Trophoblast cell (in vitro differentiated cells and primary cell): ENCODE measurements around the gene KCNJ1.

Experiments used
- DNase-seq, 2 donors: peaks; one replicate each; pipeline ENCODE4 v3.0.0-alpha.2; 2016
- H2AFZ ChIP-seq: 2 replicates; pipeline ENCODE4 v1.6.1; 2013; ENCODE audit warnings: low read length, moderate library complexity, mild to moderate bottlenecking; ENCODE audit not compliant: insufficient read depth, poor library complexity
- H2AK5ac ChIP-seq: 2 replicates; pipeline ENCODE4 v1.6.1; 2013; ENCODE audit warnings: mild to moderate bottlenecking, low read length
- H2BK120ac ChIP-seq: 2 replicates; pipeline ENCODE4 v1.6.1; 2013; ENCODE audit warnings: low read length, mild to moderate bottlenecking, moderate library complexity; ENCODE audit not compliant: insufficient read depth, poor library complexity
- H2BK12ac ChIP-seq: 2 replicates; pipeline ENCODE4 v1.6.1; 2013; ENCODE audit warnings: mild to moderate bottlenecking, low read length, moderate library complexity
- H2BK5ac ChIP-seq: 2 replicates; pipeline ENCODE4 v1.6.1; 2013; ENCODE audit warnings: low read length, low read depth, moderate library complexity, mild to moderate bottlenecking; ENCODE audit not compliant: poor library complexity
- H3K14ac ChIP-seq: 2 replicates; pipeline ENCODE4 v1.6.1; 2013; ENCODE audit warnings: mild to moderate bottlenecking, low read length
- H3K18ac ChIP-seq: 2 replicates; pipeline ENCODE4 v1.6.1; 2013; ENCODE audit warnings: mild to moderate bottlenecking, low read length
- H3K23ac ChIP-seq: 2 replicates; pipeline ENCODE4 v1.6.1; 2013; ENCODE audit warnings: low read length
- H3K27ac ChIP-seq: 2 replicates; pipeline ENCODE4 v1.5.1; 2013; ENCODE audit warnings: low read depth, mild to moderate bottlenecking, inconsistent platforms, low read length, moderate library complexity
- H3K27me3 ChIP-seq: 2 replicates; pipeline ENCODE4 v1.6.1; 2013; ENCODE audit warnings: inconsistent platforms, mild to moderate bottlenecking, low read length, moderate library complexity; ENCODE audit not compliant: insufficient read depth
- H3K36me3 ChIP-seq, 2 experiments: 1 replicate in 1 of 2; 2 replicates in 1 of 2; pipeline ENCODE4 v1.6.1; 2013; ENCODE audit warnings: low read length in 2 of 2, mild to moderate bottlenecking in 2 of 2, moderate library complexity in 1 of 2; ENCODE audit not compliant: insufficient read depth in 2 of 2, control insufficient read depth in 1 of 2
- H3K4ac ChIP-seq: 2 replicates; pipeline ENCODE4 v1.6.1; 2013; ENCODE audit warnings: low read depth, mild to moderate bottlenecking, low read length, moderate library complexity
- H3K4me1 ChIP-seq, 2 experiments: 1 replicate in 1 of 2; 2 replicates in 1 of 2; pipeline ENCODE4 v1.6.1; 2013; ENCODE audit warnings: low read length in 2 of 2, mild to moderate bottlenecking in 2 of 2, moderate library complexity in 1 of 2; ENCODE audit not compliant: insufficient read depth in 2 of 2, control insufficient read depth in 1 of 2
- H3K4me2 ChIP-seq: 2 replicates; pipeline ENCODE4 v1.6.1; 2013; ENCODE audit warnings: inconsistent platforms, mild to moderate bottlenecking, low read length, moderate library complexity
- H3K4me3 ChIP-seq: 2 replicates; pipeline ENCODE4 v1.5.1; 2013; ENCODE audit warnings: mild to moderate bottlenecking, low read depth, low read length, inconsistent platforms
- H3K79me1 ChIP-seq: one replicate; pipeline ENCODE4 v1.6.1; 2013; ENCODE audit warnings: low read length
- H3K79me2 ChIP-seq: 2 replicates; pipeline ENCODE4 v1.6.1; 2013; ENCODE audit warnings: low read length, mild to moderate bottlenecking; ENCODE audit not compliant: control insufficient read depth, insufficient read depth, poor library complexity
- H3K9ac ChIP-seq: 2 replicates; pipeline ENCODE4 v1.6.1; 2013; ENCODE audit warnings: mild to moderate bottlenecking, low read length
- H3K9me3 ChIP-seq: 2 replicates; pipeline ENCODE4 v1.6.1; 2013; ENCODE audit warnings: low read depth, mild to moderate bottlenecking, control low read depth, inconsistent platforms, low read length; ENCODE audit not compliant: insufficient read depth
- H4K12ac ChIP-seq: 2 replicates; pipeline ENCODE4 v1.6.1; 2013; ENCODE audit warnings: low read depth, mild to moderate bottlenecking, low read length, moderate library complexity
- H4K8ac ChIP-seq: 2 replicates; pipeline ENCODE4 v1.6.1; 2013; ENCODE audit warnings: low read depth, mild to moderate bottlenecking, low read length, moderate library complexity
- H4K91ac ChIP-seq: one replicate; pipeline ENCODE4 v1.6.1; 2013; ENCODE audit warnings: low read depth, mild to moderate bottlenecking, low read length, moderate library complexity
- WGBS: extraction: QIAGEN DNeasy Blood & Tissue Kit; methylation state at CpG from one replicate; pipeline ENCODE4 v1.1.7; 2013; ENCODE audit warnings: missing lambda C conversion rate; ENCODE audit not compliant: insufficient read length, insufficient coverage; ENCODE audit errors: extremely low coverage; 5-methylcytosine and 5-hydroxymethylcytosine counted together

The KCNJ1 gene

DNA sequence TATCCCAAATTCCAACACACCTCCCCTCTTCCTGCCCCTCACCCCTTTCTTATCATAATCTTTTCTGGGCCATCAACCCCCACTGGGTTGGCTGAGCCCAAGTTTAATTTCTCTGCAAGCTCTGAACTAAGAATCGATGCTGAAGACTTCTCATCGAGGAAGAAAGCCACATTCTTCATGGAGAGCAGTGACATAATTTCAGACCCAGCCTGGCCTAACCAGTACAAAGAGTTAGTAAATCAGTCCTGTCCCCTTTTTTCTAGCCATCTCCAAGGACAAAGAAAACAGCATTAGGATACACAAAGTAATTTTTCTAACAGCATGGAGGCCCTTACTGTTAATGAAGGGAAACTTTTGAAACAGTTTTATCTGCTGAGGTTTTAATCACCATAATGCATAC, 45.0 kb downstream of the KCNJ1 start:
- Histone ChIP-seq H2AFZ (no peak overlapping the region), H3K79me2 (no peaks in the 10 kb centered on the region), H3K79me1 (peaks cover 6% of the 10 kb centered on the region), H4K91ac (no peak overlapping the region), H2BK12ac (no peak overlapping the region), H3K14ac (no peak overlapping the region), H3K9ac (no peak overlapping the region), H3K27me3 (no peaks in the 10 kb centered on the region), H2BK120ac (no peak overlapping the region), H2BK5ac (no peak overlapping the region), H3K9me3 (no peaks in the 10 kb centered on the region), H4K8ac (no peak overlapping the region), H3K4me1 (peaks cover 0 to 2% of the 10 kb centered on the region in 2 experiments), H3K23ac (no peak overlapping the region), H3K4me2 (no peak overlapping the region), H4K12ac (no peak overlapping the region), H3K18ac (no peak overlapping the region), H2AK5ac (no peak overlapping the region), H3K27ac (no peak overlapping the region), H3K4ac (no peak overlapping the region), H3K36me3 (no peaks in the 10 kb centered on the region), H3K4me3 (no peak overlapping the region)
- WGBS, result no CpG with 5 or more reads among the region's 2 CpGs
- no peak for DNase-seq

DNA sequence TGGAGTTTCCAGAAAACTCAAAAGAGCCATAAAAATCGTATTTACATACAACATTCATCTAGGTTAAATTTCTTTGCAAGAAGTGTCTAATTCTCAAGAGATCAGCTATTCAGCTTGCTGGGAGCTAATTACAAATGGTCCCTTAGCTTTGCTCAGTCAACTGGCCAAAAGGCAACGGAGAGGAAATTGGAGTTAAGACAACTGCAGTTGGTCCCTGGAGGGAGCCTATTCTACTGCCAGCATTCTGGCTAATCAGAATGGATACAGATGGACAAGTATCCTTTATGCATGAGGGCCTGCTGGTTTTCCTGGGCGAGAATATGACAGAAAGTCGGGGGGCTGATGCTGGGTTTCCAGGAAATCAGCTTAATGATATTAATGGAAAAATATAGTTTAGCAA, 45.5 kb downstream of the KCNJ1 start:
- Histone ChIP-seq H3K27me3 (no peaks in the 10 kb centered on the region), H3K79me1 (peaks cover 6% of the 10 kb centered on the region), H2AFZ (no peak overlapping the region), H3K9ac (no peak overlapping the region), H3K36me3 (no peaks in the 10 kb centered on the region), H3K9me3 (no peaks in the 10 kb centered on the region), H3K4ac (no peak overlapping the region), H2AK5ac (no peak overlapping the region), H3K18ac (no peak overlapping the region), H3K4me2 (no peak overlapping the region), H3K23ac (no peak overlapping the region), H2BK5ac (no peak overlapping the region), H3K79me2 (no peaks in the 10 kb centered on the region), H3K27ac (no peak overlapping the region), H4K8ac (no peak overlapping the region), H3K14ac (no peak overlapping the region), H3K4me1 (peaks cover 0 to 2% of the 10 kb centered on the region in 2 experiments), H2BK12ac (no peak overlapping the region), H3K4me3 (no peak overlapping the region), H4K12ac (no peak overlapping the region), H4K91ac (no peak overlapping the region), H2BK120ac (no peak overlapping the region)
- no peak for DNase-seq
- no CpG with 5 or more reads among the region's 4 CpGs for WGBS

DNA sequence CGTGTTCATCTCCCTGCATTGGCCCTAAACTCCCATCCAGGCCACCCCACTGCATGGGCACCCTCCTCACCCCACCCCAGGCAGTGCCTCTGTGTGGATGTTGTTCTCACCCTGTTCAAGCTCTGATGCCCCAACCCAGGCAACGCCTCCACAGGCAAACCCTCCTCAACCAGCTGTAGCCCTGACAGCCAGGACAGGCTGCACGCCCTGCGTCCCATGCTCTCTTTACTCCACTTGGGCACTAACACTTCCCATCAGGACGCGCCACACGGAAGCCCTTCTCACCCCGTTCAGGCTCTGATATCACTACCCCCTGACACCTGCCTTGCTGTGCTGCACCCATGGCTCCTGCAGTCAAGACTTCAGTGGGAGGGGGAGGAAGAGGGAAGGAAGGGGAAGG, 47.9 kb downstream of the KCNJ1 start:
- Histone ChIP-seq H3K79me1 (peaks cover 8% of the 10 kb centered on the region), H3K9ac (no peak overlapping the region), H3K4ac (no peak overlapping the region), H2AK5ac (no peak overlapping the region), H3K23ac (no peak overlapping the region), H2BK120ac (no peak overlapping the region), H4K12ac (no peak overlapping the region), H2BK5ac (no peak overlapping the region), H3K36me3 (no peaks in the 10 kb centered on the region), H3K14ac (no peak overlapping the region), H3K27ac (no peak overlapping the region), H3K79me2 (no peaks in the 10 kb centered on the region), H4K91ac (no peak overlapping the region), H3K4me3 (no peak overlapping the region), H3K9me3 (no peaks in the 10 kb centered on the region), H2AFZ (no peak overlapping the region), H4K8ac (no peak overlapping the region), H3K4me1 (peaks cover 8 to 10% of the 10 kb centered on the region in 2 experiments), H2BK12ac (no peak overlapping the region), H3K18ac (no peak overlapping the region), H3K4me2 (no peak overlapping the region), H3K27me3 (no peaks in the 10 kb centered on the region)
- DNase-seq, result no peak
- no CpG with 5 or more reads among the region's 8 CpGs for WGBS

GRCh38 chr11:128814856-128815705, 52.0 kb downstream of the KCNJ1 start:
- Histone ChIP-seq H3K79me2 (no peaks in the 10 kb centered on the region), H3K4me2 (peak overlapping the region; percentile 41), H3K79me1 (peaks cover 6% of the 10 kb centered on the region), H3K4me1 (peaks cover 8% of the 10 kb centered on the region in 2 experiments), H2BK12ac (peak overlapping the region; percentile 67), H3K23ac (no peak overlapping the region), H3K36me3 (no peaks in the 10 kb centered on the region), H2AK5ac (no peak overlapping the region), H2AFZ (peak overlapping the region; percentile 47), H3K27ac (peak overlapping the region; percentile 91), H3K27me3 (no peaks in the 10 kb centered on the region), H3K4ac (no peak overlapping the region), H3K9me3 (peaks cover 3% of the 10 kb centered on the region), H4K12ac (no peak overlapping the region), H4K8ac (peak overlapping the region; percentile 70), H2BK5ac (peak overlapping the region; percentile 31), H3K9ac (no peak overlapping the region), H4K91ac (peak overlapping the region; percentile 69), H3K4me3 (no peak overlapping the region), H3K14ac (peak overlapping the region; percentile 18), H3K18ac (no peak overlapping the region), H2BK120ac (peak overlapping the region; percentile 75)
- DNase-seq, result peak; percentile 25 to 35
- WGBS, result no CpG with 5 or more reads among the region's 9 CpGs
